ENCODE measurements around the gene ABCA6.

The ABCA6 gene

GRCh38 chr17:69130627-69131296, 10.9 kb downstream of the ABCA6 start:
- Mint-ChIP-seq H3K9me3 (no peaks in the 10 kb centered on the region), H3K4me1 (no peaks in the 10 kb centered on the region), H3K27ac (no peak overlapping the region), H3K36me3 (ENCODE audit: low read depth) (no peaks in the 10 kb centered on the region), H3K27me3 (ENCODE audit: low read depth, poor library complexity) (no peaks in the 10 kb centered on the region), H3K4me3 (no peak overlapping the region)
- TF ChIP-seq, protein P1, sequence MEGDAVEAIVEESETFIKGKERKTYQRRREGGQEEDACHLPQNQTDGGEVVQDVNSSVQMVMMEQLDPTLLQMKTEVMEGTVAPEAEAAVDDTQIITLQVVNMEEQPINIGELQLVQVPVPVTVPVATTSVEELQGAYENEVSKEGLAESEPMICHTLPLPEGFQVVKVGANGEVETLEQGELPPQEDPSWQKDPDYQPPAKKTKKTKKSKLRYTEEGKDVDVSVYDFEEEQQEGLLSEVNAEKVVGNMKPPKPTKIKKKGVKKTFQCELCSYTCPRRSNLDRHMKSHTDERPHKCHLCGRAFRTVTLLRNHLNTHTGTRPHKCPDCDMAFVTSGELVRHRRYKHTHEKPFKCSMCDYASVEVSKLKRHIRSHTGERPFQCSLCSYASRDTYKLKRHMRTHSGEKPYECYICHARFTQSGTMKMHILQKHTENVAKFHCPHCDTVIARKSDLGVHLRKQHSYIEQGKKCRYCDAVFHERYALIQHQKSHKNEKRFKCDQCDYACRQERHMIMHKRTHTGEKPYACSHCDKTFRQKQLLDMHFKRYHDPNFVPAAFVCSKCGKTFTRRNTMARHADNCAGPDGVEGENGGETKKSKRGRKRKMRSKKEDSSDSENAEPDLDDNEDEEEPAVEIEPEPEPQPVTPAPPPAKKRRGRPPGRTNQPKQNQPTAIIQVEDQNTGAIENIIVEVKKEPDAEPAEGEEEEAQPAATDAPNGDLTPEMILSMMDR (IDR thresholded peaks at IDR 0.05): no peak
- no peak for DNase-seq

- DNase-seq: no peak
- Mint-ChIP-seq H3K4me3 (no peak overlapping the region), H3K9me3 (no peaks in the 10 kb centered on the region), H3K36me3 (ENCODE audit: low read depth) (no peaks in the 10 kb centered on the region), H3K27ac (no peak overlapping the region), H3K4me1 (no peaks in the 10 kb centered on the region), H3K27me3 (ENCODE audit: low read depth, poor library complexity) (peaks cover 6% of the 10 kb centered on the region)
- TF ChIP-seq, protein P1 (IDR thresholded peaks at IDR 0.05): no peak
Measured at GRCh38 chr17:69123626-69124025, 18.1 kb downstream of the ABCA6 start.

DNA sequence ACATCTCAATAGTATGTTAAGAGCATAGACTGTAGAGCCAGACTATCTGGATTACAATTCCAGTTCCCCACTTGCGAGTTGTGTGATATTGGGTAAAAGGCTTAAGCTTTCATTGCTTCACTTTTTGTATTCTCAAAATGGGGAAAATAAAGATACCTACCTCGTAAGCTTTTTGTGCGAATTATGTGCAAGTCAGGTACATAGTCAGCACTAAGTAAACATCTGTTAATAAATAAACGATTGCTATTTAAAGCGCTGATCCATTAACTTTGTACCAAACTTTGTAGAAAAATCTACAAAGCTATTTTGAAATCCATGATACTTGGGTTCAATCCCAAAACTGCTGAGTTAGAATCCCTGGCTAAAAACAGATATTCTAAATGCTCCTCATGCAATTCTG, 19.6 kb downstream of the ABCA6 start:
- no peak overlapping the region for H3K4me3 Mint-ChIP-seq
- TF ChIP-seq, protein P1 (IDR thresholded peaks at IDR 0.05): no peak
- no peaks in the 10 kb centered on the region for H3K9me3 Mint-ChIP-seq
- no peak overlapping the region for H3K27ac Mint-ChIP-seq
- peaks cover 11% of the 10 kb centered on the region for H3K27me3 Mint-ChIP-seq (ENCODE audit: low read depth, poor library complexity)
- no peak for DNase-seq
- H3K4me1 Mint-ChIP-seq: no peaks in the 10 kb centered on the region
- no peaks in the 10 kb centered on the region for H3K36me3 Mint-ChIP-seq (ENCODE audit: low read depth)

GRCh38 chr17:69117855-69118784, 23.6 kb downstream of the ABCA6 start:
- H3K4me3 Mint-ChIP-seq: no peak overlapping the region
- no peaks in the 10 kb centered on the region for H3K36me3 Mint-ChIP-seq (ENCODE audit: low read depth)
- TF ChIP-seq, protein P1 (IDR thresholded peaks at IDR 0.05): no peak

DNA sequence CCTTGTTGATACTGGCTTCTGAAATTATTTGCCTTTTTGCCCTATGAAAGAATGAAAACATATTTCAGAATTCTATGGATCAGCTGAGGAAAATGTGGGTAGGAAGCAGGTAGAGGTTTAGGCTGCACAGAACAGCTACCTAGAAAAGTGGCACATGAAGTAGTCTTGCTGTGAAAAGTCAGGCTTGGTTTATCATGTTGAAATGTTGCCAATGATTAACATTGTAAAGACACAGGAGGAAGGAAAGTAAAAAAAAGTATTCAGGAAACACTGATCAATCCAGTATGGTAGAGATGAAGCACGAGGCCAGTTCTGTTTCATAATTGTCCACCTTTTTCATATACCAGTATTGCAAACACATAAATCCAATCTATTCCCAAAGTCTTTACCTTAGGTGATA, 29.9 kb downstream of the ABCA6 start:
- Mint-ChIP-seq H3K36me3 (ENCODE audit: low read depth) (no peaks in the 10 kb centered on the region), H3K27me3 (ENCODE audit: low read depth, poor library complexity) (peaks cover 12% of the 10 kb centered on the region), H3K27ac (no peak overlapping the region), H3K4me3 (no peak overlapping the region), H3K4me1 (peaks cover 4% of the 10 kb centered on the region), H3K9me3 (no peaks in the 10 kb centered on the region)
- DNase-seq: no peak
- TF ChIP-seq, protein P1 (IDR thresholded peaks at IDR 0.05): no peak

More at GRCh38 chr17:69117855-69118784, 23.6 kb downstream of the ABCA6 start:
- Mint-ChIP-seq H3K9me3 (no peaks in the 10 kb centered on the region), H3K27ac (no peak overlapping the region), H3K4me1 (peaks cover 4% of the 10 kb centered on the region), H3K27me3 (ENCODE audit: low read depth, poor library complexity) (peaks cover 11% of the 10 kb centered on the region)
- DNase-seq: no peak

Data from nephron progenitor cell (in vitro differentiated cells).